ENCODE data around the gene HESX1.

The HESX1 gene

GRCh38 chr3:57158325-57158724 lies 41.5 kb downstream of the HESX1 start:
- TF ChIP-seq EZH2 (IDR thresholded peaks at IDR 0.05) (no peak), FOXP2 (optimal IDR thresholded peaks at IDR 0.05; ENCODE audit: control extremely low read depth, extremely low read length, insufficient read depth) (no peak), POLR2AphosphoS5 (IDR thresholded peaks at IDR 0.05; ENCODE audit: borderline replicate concordance, low read depth, low read length) (no peak)
- H3K36me3 ChIP-seq (ENCODE audit: insufficient read depth, low read length), result no peaks in the 10 kb centered on the region
- no peak overlapping the region for H3K27ac ChIP-seq
- H3K9ac ChIP-seq (ENCODE audit: insufficient read length), result no peak overlapping the region
- no peak overlapping the region; the same call in 1 of the 2 replicates for H3K4me3 ChIP-seq
- no peaks in the 10 kb centered on the region for H3K9me3 ChIP-seq (ENCODE audit: low read depth, low read length)
- no peak for DNase-seq (ENCODE audit: low read depth, low spot score)

- DNase-seq (ENCODE audit: low read depth, low spot score), result no peak
- Histone ChIP-seq H3K27ac (no peak overlapping the region), H3K36me3 (ENCODE audit: insufficient read depth, low read length) (no peaks in the 10 kb centered on the region), H3K4me3 (no peak overlapping the region), H3K9ac (ENCODE audit: insufficient read length) (no peak overlapping the region), H3K9me3 (ENCODE audit: low read depth, low read length) (no peaks in the 10 kb centered on the region)
- no peak for TF ChIP-seq FOXP2 (optimal IDR thresholded peaks at IDR 0.05; ENCODE audit: control extremely low read depth, extremely low read length, insufficient read depth)
- no peak for TF ChIP-seq POLR2AphosphoS5 (IDR thresholded peaks at IDR 0.05; ENCODE audit: borderline replicate concordance, low read depth, low read length)
- TF ChIP-seq EZH2 (IDR thresholded peaks at IDR 0.05), result no peak
These were observed 42.2 kb downstream of the HESX1 start for GRCh38 chr3:57157545-57157944.

GRCh38 chr3:57155310-57155643 lies 44.5 kb downstream of the HESX1 start:
- H3K9me3 ChIP-seq (ENCODE audit: low read depth, low read length), result no peaks in the 10 kb centered on the region
- H3K9ac ChIP-seq (ENCODE audit: insufficient read length), result no peak overlapping the region
- H3K4me3 ChIP-seq, result no peak overlapping the region
- DNase-seq (ENCODE audit: low read depth, low spot score), result no peak
- TF ChIP-seq FOXP2 (optimal IDR thresholded peaks at IDR 0.05; ENCODE audit: control extremely low read depth, extremely low read length, insufficient read depth), result no peak
- no peak for TF ChIP-seq POLR2AphosphoS5 (IDR thresholded peaks at IDR 0.05; ENCODE audit: borderline replicate concordance, low read depth, low read length)
- TF ChIP-seq EZH2 (IDR thresholded peaks at IDR 0.05), result no peak
- H3K36me3 ChIP-seq (ENCODE audit: insufficient read depth, low read length), result no peaks in the 10 kb centered on the region
- no peak overlapping the region for H3K27ac ChIP-seq

GRCh38 chr3:57154470-57155309 lies 45.1 kb downstream of the HESX1 start:
- Histone ChIP-seq H3K4me3 (no peak overlapping the region), H3K27ac (no peak overlapping the region), H3K36me3 (ENCODE audit: insufficient read depth, low read length) (no peaks in the 10 kb centered on the region), H3K9me3 (ENCODE audit: low read depth, low read length) (no peaks in the 10 kb centered on the region), H3K9ac (ENCODE audit: insufficient read length) (no peak overlapping the region)
- no peak for TF ChIP-seq FOXP2 (optimal IDR thresholded peaks at IDR 0.05; ENCODE audit: control extremely low read depth, extremely low read length, insufficient read depth)
- no peak for TF ChIP-seq POLR2AphosphoS5 (IDR thresholded peaks at IDR 0.05; ENCODE audit: borderline replicate concordance, low read depth, low read length)
- no peak for TF ChIP-seq EZH2 (IDR thresholded peaks at IDR 0.05)
- DNase-seq (ENCODE audit: low read depth, low spot score), result no peak

- H3K36me3 ChIP-seq (ENCODE audit: insufficient read depth, low read length), result no peaks in the 10 kb centered on the region
- no peak overlapping the region for H3K9ac ChIP-seq (ENCODE audit: insufficient read length)
- no peak overlapping the region for H3K4me3 ChIP-seq
- H3K27ac ChIP-seq, result no peak overlapping the region
- no peak for TF ChIP-seq FOXP2 (optimal IDR thresholded peaks at IDR 0.05; ENCODE audit: control extremely low read depth, extremely low read length, insufficient read depth)
- no peak for TF ChIP-seq POLR2AphosphoS5 (IDR thresholded peaks at IDR 0.05; ENCODE audit: borderline replicate concordance, low read depth, low read length)
- TF ChIP-seq EZH2 (IDR thresholded peaks at IDR 0.05), result no peak
- no peak for DNase-seq (ENCODE audit: low read depth, low spot score)
- no peaks in the 10 kb centered on the region for H3K9me3 ChIP-seq (ENCODE audit: low read depth, low read length)
These were observed 47.3 kb downstream of the HESX1 start for GRCh38 chr3:57152151-57153143.

- Histone ChIP-seq H3K4me3 (no peak overlapping the region), H3K27ac (no peak overlapping the region), H3K36me3 (ENCODE audit: insufficient read depth, low read length) (no peaks in the 10 kb centered on the region), H3K9ac (ENCODE audit: insufficient read length) (no peak overlapping the region), H3K9me3 (ENCODE audit: low read depth, low read length) (no peaks in the 10 kb centered on the region)
- no peak for DNase-seq (ENCODE audit: low read depth, low spot score)
- TF ChIP-seq EZH2 (IDR thresholded peaks at IDR 0.05) (no peak), FOXP2 (optimal IDR thresholded peaks at IDR 0.05; ENCODE audit: control extremely low read depth, extremely low read length, insufficient read depth) (no peak), POLR2AphosphoS5 (IDR thresholded peaks at IDR 0.05; ENCODE audit: borderline replicate concordance, low read depth, low read length) (no peak)
These were observed 48.0 kb downstream of the HESX1 start for GRCh38 chr3:57151749-57152148.

GRCh38 chr3:57151021-57151449 lies 48.7 kb downstream of the HESX1 start:
- TF ChIP-seq FOXP2 (optimal IDR thresholded peaks at IDR 0.05; ENCODE audit: control extremely low read depth, extremely low read length, insufficient read depth), result no peak
- TF ChIP-seq POLR2AphosphoS5 (IDR thresholded peaks at IDR 0.05; ENCODE audit: borderline replicate concordance, low read depth, low read length), result no peak
- TF ChIP-seq EZH2 (IDR thresholded peaks at IDR 0.05), result no peak
- Histone ChIP-seq H3K9ac (ENCODE audit: insufficient read length) (no peak overlapping the region), H3K4me3 (no peak overlapping the region), H3K9me3 (ENCODE audit: low read depth, low read length) (no peaks in the 10 kb centered on the region), H3K36me3 (ENCODE audit: insufficient read depth, low read length) (no peaks in the 10 kb centered on the region), H3K27ac (no peak overlapping the region)
- DNase-seq (ENCODE audit: low read depth, low spot score), result no peak

- TF ChIP-seq POLR2AphosphoS5 (IDR thresholded peaks at IDR 0.05; ENCODE audit: borderline replicate concordance, low read depth, low read length), result no peak
- no peak for TF ChIP-seq EZH2 (IDR thresholded peaks at IDR 0.05)
- TF ChIP-seq FOXP2 (optimal IDR thresholded peaks at IDR 0.05; ENCODE audit: control extremely low read depth, extremely low read length, insufficient read depth), result no peak
- no peak overlapping the region for H3K9ac ChIP-seq (ENCODE audit: insufficient read length)
- no peak for DNase-seq (ENCODE audit: low read depth, low spot score)
- no peaks in the 10 kb centered on the region for H3K9me3 ChIP-seq (ENCODE audit: low read depth, low read length)
- no peak overlapping the region for H3K27ac ChIP-seq
- no peak overlapping the region for H3K4me3 ChIP-seq
- no peaks in the 10 kb centered on the region for H3K36me3 ChIP-seq (ENCODE audit: insufficient read depth, low read length)
These were observed 49.6 kb downstream of the HESX1 start for GRCh38 chr3:57150113-57150581.

Measured in SK-N-MC (cell line).